Inferior parietal cortex (tissue), 1 donor: Measurements from ENCODE around the gene MRPL38.

Experiments used
- DNase-seq: peaks from one replicate; pipeline ENCODE4 v3.0.0-alpha.2; 2016; ENCODE audit errors: extremely low spot score

The MRPL38 gene

DNA sequence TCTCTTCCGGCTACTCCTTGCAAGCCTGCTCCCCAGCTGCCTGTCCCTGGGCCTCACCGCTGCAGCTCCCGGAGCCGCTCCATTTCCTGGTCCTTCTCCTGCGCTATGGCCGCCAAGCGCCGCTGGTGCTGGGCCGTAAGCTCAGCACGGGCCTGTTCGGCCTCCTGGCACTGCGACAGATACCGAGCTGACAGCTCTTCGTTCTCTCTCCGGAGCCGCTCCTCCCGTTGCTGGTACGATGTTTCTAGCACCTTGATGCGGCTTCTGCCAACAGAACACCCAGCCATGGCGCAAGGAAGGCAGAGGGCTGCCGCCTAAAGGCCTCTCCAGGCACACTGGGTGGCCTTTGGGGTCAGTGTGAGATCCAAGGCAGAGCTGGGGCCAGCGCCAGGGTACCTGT lies 14.9 kb upstream of the MRPL38 start:
- DNase-seq: no peak

DNA sequence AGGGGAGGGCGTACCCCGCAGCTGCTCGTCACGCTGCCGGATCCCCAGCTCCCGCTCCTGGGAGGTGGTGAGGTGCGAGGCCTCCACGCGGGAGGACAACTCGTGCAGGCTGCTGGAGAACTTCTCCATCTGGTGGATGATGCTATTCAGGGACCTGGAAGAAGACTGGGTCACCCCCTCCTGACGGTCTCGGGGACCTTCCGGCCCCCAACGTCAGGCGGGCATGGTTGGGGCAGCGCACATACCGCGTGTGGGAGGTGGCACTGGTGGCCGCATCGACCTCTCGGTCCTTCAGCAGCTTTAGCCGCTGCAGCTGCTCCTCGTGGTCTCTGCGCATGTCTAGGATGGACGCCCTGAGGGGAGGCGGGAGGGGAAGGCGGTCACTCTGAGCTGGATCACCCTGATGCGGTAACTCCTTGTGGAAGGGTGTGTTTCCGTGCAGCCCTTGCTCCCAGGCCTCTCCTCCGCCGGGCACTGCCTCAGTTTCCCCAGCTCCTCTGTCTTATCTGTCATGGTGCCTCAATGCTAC lies 13.3 kb upstream of the MRPL38 start:
- DNase-seq: no peak

DNA sequence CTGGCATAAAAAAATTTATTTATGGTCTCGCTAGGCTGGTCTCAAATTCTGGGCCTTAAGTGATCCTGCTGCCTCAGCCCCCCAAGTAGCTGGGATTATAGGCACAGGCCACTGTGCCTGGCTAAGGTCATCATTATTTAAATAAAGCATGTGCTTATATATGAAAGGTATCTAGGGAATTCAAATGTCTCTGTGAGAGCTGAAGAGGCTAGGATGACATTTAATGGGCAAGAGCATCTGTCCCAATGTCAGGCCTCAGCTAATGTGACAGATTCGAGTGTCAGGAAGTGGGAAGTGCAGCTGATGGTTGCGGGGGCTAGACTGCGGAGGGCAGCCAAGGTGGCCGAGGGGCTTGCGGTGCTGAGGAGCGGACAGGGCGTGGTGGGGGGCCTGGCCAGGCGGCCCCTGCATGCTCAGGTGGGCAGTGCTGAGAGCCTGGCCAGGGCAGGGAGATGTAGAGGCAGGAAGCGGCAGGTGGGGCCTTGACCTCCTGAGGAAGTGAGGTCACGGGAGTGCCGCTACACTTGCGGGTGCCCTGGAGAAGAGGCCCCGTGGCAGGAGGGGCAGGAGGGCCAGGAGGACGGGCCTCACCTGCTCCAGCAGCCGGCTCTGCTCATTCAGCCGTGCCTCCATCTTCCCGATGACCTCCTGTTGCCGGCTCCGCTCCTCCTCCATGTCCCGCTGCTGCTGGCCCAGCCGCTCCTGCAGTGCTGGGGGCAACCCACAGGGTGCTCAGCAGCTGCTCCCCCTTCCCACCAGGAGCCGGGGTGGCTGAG lies 12.6 kb upstream of the MRPL38 start:
- no peak for DNase-seq

DNA sequence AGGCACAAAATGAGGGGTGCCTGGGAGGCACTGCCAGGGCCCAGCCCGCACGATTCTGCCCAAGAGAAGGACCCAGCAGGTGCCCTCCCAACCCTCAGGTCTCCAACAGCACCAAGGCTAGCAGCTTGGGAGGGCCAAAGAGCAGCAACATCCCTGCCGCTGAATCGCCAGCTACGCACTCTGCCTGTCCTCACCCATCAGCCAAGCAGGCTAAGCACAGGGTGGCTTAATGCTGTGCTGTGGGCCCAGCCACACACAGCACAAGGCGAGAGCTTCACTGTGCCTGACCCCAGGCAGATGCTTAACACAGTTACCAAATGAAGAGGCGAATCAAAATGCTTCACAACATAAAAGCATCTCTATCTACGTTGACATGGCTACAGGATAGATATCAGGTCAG lies 10.6 kb upstream of the MRPL38 start:
- no peak for DNase-seq

DNA sequence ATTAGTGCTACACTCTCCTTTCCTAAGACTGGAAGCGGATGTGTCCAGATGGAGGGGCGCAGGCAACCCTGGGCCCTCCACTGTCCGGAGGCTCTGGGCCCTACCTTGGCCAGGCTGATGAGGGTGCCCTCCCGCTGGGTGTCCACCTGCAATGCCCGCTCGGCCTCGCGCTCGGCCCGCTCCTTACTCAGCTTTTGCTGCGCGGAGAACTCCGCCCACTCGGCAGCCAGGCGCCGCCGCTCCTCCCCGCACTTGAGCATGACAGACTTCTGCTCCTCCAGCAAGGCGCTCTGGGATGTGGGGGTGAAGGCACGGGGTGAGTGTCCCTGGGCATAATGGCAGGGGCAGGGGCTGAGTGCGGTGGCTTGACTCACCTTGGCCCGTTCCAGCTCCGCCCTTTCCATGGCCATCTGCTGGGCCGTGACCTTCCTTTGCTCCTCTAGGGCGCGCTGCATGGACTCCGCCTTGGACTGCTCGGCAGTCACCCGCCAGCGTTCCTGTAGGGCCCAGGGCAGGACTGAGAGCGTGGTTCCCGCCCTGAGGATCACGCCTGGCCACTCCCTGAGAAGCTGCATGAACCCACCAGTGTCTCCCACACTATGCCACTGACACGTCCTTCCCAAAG lies 10.1 kb upstream of the MRPL38 start:
- no peak for DNase-seq

- DNase-seq: no peak
Observed at GRCh38 chr17:75913537-75914210, 9.0 kb upstream of the MRPL38 start.

- no peak for DNase-seq
Observed at GRCh38 chr17:75910699-75911098, 6.0 kb upstream of the MRPL38 start.

DNA sequence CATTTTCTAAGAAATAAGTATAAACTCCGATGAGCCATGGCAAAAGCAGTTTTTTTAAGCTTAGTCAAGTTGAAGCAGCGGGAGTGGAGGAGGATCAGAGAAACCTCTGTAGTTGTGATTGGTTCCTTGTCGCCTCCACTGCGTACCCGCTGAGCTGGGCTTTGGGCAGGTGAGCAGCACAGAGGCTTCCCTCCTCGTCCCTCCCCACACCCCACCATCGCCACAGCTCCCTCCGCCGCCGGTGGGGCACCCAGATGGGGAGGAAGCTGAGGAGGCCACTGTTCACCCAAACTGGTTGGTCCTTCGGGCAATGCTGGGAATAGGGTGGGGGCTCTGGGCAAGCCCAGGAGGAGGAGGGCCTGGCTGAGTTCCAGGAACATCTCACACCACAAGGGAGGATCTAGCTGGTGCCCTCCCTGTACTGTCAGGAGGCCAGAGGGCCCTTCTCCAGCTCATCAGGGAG lies 5.2 kb upstream of the MRPL38 start:
- no peak for DNase-seq

- no peak for DNase-seq
Observed at GRCh38 chr17:75909051-75909811, 4.5 kb upstream of the MRPL38 start.

DNA sequence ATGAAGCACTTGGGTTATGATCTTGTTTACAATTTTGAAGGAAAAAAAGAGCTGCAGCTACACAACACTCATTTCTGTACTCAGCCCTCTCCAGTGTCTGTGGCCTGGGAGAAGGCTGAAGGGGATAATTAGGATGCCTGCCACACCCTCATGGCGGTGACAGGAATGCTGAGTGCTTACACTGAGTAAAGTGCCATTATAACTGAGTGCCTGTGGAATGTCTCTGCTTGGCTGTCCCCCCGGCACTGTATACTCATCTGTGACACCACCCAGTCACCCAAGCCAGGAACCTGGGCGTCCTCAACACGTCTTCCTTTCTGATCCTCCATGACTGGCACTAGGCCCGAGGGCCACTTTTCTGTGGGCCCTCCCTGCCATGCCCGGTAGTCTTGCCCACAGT lies 3.5 kb upstream of the MRPL38 start:
- no peak for DNase-seq

DNA sequence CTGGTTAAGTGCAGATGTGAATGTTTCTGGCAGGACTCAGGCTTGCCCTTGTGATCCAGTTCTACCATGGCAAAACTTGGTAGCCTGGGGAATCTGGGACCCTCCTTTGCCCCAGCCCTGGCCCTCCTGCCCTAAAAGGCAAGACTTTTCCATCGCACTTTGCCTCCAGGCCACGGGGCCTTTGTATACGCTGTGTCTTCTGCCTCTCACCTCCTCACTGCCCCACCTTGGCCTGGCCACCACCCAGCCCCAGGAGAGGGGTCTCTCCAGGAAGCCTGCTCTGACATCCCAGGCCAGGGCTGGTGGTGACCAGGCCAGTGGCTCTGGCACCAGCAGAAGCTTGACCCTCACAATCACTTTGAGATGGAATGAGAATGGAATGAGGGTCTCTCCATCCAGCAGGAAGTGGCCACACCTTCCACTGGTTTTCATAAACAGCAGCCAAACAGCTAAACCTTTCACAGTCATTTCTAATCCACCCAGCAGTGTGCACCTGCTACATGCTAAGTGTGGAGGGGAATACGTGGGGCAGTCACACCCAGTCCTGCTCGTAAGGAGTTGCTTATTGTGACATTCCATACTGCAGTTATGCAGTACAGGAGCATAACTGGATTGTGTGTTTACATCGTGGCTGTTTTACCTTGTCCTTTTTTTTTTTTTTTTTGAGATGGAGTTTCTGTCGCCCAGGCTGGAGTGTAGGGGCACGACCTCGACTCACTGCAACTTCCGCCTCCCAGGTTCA lies 1.6 kb upstream of the MRPL38 start:
- no peak for DNase-seq

DNA sequence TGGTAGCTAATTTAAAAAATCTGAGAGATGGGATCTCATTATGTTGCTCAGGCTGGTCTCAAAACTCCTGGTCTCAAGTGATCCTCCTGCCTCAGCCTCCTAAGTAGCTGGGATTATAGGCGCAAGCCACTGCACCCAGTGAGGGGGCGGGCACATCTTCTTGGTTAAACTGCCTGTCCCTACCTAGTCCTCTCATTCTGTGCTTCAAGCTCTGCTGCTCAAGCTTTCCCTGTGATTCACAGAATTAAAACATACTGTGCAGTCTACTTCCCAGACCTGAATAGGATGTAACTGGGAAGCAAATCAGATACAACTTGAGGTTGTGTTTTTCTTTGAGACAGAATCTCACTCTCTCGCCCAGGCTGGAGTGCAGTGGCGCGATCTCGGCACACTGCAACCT lies 2.3 kb downstream of the MRPL38 start:
- DNase-seq: no peak

DNA sequence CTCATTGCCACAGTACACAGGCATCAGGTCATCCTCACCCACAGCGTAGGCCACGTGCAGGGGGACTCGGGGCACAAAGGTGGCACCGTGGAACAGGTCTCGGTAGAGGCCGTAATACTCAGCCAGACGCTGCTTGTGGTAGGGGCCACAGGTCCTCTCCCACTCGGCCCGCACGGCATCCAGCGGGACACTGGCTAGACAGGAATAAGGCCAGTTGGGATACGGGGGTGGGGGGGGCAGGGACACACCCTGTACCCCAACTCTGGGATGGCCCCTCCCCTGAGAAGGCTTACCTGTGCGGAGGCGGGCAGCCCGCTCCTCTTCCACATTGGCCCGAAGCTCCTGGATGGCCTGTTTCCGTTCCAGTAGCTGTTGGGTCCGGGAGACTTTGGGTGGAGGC lies 3.0 kb downstream of the MRPL38 start:
- no peak for DNase-seq

- DNase-seq: no peak
Observed at GRCh38 chr17:75900691-75901533, 3.8 kb downstream of the MRPL38 start.

DNA sequence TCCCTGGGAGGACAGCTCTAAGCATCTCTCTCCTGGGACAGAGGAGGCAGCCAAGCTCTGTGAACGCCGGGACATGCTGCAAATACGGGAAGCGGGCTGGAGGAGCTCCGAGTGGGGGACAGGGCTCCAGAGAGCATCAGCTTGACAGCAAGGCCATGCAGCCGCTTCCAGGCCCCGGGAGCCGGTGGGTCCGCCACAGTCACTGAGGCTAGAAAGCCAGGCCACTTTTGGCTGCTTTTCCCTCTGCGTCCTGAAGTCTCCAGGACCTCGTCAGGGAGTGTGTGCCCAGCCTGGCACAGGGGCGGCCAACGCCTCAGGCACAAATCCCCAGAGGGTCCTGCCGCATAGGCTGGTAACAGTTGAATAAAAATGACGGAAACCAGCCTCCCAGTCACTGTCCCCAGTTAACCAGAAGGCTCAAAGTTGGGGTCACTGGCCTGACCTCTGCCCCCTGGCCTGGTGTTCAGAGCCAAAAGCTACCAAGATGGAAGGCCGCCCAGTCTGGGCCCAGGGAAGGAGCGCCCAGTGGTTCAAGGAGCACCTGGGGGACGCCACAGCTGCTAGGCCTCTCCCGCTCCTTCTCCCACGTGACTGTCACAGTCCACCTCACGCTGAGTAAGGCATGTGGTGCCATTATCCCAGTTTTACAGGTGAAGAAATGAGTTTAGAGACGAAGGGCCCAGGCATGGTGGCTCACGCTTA lies 4.8 kb downstream of the MRPL38 start:
- DNase-seq: no peak

DNA sequence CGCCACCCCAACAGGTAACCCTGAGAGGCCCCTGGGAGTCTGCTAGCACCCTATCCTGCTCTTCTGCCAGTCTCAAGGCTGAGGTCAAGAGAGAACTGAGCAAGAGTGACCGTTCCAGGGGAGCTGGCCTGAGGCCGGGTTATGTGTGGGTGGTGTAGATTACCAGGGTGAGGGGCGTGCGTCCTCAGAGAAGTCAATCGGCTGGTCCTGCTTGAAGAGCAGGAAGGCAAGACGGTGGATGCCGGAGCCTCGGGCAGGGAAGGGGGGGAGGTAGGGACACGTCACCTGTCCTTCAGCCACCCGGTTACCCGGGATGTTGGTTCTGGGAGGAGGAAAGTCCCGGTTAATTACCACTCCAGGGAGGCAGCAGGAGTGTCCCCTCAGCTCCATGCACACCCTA lies 5.3 kb downstream of the MRPL38 start:
- no peak for DNase-seq

DNA sequence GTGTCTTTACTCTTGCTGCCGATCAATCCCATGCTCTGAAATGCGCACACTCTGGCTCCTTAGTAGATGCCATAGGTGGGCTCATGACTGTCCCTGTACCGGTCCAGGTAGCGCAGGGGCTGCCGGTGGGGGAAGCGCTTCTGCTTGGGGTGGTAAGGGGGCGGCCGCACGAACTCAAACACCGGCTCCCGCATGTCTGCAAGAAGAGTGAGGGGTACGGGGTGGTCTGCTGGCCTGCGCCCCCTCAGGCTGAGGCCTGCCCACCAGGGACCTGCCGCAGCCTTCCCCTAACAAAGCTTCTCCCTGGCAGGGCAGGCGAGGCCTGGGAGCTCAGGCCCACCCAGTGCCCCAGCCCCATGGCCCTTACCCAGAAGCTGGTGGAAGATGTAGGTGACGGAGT lies 5.9 kb downstream of the MRPL38 start:
- DNase-seq: no peak

DNA sequence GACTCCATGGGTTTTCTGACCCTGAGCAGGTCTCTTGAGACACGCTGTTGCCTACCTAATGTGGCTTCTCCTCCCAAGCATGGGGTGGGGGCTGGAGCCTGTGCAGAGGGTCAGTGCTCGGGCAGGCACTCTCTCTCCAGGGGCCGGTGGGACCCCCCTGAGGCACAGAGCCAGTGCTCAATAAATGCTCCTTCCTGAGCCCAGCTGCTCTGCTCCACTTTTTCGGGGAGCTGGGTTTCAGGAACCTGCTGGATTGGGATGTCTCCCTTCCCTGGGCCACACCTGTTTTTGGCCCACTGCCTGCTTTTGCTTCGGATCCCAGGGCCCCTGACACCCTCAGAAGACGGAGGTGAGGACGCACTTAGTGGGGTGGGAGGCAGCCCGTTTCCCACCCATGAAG lies 6.6 kb downstream of the MRPL38 start:
- DNase-seq: no peak

DNA sequence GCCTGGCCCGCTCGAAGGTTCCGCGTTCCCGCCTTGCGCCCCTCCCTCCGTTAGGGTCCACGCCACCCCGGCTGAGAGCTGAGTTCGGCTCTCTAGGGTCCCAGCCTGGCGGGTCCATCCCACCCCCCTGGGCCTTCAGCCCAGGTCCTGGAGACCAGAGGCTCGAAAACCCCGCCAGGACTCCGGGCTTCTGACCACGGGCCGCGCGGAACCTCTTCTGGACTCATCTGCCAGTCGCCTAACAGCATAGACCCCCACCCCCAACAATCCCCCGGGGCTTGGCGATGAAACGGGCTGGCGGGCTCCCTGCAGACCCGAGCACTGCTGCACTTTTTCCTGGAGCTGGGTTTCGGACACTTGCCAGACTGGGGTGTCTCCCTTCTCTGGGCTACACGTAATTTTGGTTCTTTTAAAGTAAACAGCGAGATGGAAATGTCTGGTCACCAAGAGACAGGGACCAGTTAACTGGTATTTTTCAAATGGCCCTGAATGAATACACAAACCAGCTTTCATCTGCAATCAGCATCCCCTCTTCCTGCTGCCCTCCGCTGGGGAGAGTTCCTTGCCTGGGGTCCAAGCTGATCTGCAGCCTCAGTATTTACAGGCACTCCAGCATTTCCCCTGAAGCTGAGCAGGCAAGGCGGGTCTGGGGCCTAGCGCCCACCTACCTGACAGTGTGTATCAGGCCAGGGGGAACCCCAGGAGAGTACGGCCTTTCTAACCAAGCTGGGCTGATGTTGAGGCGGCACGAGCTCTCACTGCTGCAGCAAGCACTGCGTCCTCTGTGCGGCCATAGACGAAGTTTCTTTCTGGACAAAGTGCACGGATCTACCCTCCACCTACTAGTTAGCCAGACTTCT lies 7.3 kb downstream of the MRPL38 start:
- DNase-seq: no peak
